PC-9 (cell line): Measurements from ENCODE around the gene KIF27.
"Not testable (repeated sequence)": the region's sequence is repeated elsewhere in the genome, so short reads cannot be mapped to it uniquely, and the experiment has no call there.

Experiments
- EZH2 ChIP-seq: fragments of 200-600 bp; sonication (generic); IDR thresholded peaks from 2 replicates; pipeline ENCODE4 v1.8.0; 2017; ENCODE audit warnings: antibody characterized with exemption, low read depth
- TF ChIP-seq, protein P1 (sequence below): fragments of 200-600 bp; sonication (generic); conservative IDR thresholded peaks from 2 replicates; pipeline ENCODE4 v1.6.1; 2017; ENCODE audit warnings: mixed run types, antibody characterized with exemption, mild to moderate bottlenecking, moderate library complexity

DNA sequence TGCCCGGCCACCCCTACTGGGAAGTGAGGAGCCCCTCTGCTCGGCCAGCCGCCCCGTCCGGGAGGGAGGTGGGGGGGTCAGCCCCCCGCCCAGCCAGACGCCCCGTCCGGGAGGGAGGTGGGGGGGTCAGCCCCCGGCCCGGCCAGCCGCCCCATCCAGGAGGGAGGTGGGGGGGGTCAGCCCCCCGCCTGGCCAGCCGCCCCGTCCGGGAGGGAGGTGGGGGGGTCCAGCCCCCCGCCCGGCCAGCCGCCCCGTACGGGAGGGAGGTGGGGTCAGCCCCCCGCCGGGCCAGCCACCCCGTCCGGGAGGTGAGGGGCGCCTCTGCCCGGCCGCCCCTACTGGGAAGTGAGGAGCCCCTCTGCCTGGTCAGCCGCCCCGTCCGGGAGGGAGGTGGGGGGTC, 116.8 kb downstream of the KIF27 start:
- TF ChIP-seq, protein P1, sequence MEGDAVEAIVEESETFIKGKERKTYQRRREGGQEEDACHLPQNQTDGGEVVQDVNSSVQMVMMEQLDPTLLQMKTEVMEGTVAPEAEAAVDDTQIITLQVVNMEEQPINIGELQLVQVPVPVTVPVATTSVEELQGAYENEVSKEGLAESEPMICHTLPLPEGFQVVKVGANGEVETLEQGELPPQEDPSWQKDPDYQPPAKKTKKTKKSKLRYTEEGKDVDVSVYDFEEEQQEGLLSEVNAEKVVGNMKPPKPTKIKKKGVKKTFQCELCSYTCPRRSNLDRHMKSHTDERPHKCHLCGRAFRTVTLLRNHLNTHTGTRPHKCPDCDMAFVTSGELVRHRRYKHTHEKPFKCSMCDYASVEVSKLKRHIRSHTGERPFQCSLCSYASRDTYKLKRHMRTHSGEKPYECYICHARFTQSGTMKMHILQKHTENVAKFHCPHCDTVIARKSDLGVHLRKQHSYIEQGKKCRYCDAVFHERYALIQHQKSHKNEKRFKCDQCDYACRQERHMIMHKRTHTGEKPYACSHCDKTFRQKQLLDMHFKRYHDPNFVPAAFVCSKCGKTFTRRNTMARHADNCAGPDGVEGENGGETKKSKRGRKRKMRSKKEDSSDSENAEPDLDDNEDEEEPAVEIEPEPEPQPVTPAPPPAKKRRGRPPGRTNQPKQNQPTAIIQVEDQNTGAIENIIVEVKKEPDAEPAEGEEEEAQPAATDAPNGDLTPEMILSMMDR: not testable (repeated sequence)
- not testable (repeated sequence) for TF ChIP-seq EZH2
